Measurements from ENCODE around the gene MIS12.

MIS12 gene, protein sequence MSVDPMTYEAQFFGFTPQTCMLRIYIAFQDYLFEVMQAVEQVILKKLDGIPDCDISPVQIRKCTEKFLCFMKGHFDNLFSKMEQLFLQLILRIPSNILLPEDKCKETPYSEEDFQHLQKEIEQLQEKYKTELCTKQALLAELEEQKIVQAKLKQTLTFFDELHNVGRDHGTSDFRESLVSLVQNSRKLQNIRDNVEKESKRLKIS

DNA sequence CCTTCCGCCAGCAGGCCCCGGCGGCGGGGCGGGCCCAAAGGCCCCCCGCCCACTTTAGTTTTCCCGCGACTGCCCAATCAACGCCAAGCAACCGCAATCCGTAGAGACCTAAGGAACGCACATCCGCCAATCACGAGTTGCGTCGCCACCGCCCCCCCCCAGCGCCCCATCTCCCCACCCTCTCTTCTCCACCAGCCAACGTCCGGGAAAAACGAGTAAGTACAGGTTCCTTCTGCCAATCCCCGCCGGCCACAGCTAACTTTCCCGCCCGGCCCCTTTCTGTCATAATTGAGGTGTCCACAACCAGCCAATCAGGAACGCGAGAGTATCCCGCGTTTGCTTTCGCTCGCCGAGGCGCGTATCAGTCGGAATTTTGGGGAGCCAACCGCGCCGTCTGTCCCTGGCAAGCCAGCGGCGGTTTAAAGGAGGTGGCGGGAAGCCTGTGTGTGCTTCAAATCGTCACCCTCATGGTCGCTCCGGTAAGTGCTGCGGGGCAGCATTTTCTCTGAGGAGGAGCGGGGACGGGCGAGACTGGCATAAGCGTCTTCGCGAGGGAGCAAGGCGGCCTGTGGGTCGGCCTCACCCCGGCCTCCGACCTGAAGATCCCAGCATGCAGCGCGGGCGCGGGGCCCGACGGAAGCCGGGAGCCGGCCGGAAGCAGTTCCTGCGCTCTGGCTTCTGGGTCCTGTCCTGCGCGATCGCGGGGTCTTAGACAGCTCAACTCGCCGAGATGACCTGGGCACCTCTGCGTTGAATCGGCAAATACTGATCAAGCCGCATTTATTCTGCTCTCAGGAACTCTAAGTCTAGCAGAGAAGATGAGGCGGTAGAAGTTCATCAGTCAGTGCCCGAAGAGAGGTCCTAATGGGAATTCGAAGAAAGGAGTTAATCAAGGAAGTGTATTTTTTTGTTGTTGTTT lies at the start of gene MIS12:
Gene MIS12 (plus strand): TSS at position 361 of the 919 bp plus-strand sequence. CDS start 2,297 bp downstream, outside the sequence.
- DNase-seq, result peak; percentile 90

GRCh38 chr17:5437721-5438317 lies 48.5 kb upstream of the MIS12 start:
- no peak for DNase-seq

DNA sequence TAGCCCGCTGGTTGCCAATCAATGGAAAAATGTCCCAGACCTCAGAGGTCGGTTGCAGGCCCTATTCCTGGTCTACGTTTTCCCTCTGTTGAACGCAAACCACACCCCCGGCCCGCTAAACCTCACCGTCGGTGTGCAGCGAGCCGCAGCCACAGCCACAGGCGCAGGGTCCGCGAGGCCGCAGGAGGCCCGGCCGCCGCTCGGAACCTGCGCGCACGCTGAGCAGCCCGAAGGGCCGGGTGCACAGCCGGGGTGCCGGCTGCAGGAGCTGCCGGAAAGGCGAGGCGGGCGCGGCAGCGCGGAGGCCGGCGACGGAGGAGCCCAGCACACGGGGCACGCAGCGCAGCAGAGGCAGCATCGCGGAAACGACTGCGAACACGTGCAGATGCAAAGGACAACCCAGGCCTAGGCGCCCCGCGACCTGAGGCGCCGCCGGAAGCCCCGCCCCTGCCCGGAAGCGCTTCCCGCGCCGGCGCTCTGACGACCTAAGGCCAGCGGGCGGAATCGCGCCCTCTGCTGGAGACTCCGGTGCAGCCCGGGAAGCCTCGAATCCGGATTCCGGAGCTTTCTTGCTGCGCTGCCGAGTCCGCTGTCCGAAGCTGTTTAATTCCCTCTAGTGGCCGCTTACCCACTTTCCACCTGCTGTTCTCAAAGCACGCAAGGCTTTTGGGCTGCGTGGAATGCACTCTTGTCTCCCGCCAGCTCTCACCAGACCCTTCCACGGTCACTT lies 47.5 kb upstream of the MIS12 start, which contains the start of gene C1QBP:
Gene C1QBP (minus strand): TSS at position 440 of the 730 bp plus-strand sequence. CDS start 82 bp downstream, at position 358.
- peak; percentile 97 for DNase-seq

GRCh38 chr17:5439446-5439764 lies 47.0 kb upstream of the MIS12 start:
- DNase-seq, result no peak

DNA sequence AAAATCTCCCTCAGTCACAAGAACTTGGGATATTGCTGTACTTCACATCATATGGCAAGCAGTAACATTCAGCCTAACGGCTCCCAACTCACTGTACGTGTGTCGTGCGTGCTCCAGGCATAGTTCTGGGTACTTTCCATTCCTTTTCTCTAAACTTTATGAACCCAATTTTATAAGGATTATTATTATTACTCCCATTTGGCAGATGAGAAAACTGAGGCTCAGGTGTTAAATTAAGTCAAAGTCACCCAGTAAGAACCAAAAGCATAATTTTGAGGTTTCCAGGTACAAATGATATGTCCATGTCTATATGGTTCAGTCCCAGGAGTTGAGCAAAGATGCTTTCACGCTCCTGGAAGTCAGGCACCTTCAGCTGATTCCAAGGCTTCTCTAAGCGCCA lies 42.6 kb upstream of the MIS12 start:
- no peak for DNase-seq

DNA sequence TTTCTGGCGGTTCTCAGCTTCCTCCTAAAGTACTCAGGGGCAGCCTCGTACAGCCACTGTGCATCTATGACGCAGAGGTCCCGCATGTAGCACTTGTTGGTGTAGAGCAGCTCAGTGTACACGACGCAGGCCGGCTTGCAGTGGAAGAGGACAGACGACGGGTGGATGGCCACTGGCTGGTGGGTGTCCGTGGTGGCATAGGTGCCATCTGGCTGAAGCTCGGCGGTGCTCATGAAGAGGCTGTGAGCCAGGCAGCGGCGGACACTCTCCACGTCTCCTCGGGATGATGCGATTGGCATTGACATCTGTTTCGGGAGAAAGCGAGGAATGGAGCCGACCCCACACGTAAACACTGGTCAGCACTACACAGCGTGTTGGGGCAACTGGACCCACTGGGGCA lies 42.2 kb upstream of the MIS12 start:
- DNase-seq, result no peak

DNA sequence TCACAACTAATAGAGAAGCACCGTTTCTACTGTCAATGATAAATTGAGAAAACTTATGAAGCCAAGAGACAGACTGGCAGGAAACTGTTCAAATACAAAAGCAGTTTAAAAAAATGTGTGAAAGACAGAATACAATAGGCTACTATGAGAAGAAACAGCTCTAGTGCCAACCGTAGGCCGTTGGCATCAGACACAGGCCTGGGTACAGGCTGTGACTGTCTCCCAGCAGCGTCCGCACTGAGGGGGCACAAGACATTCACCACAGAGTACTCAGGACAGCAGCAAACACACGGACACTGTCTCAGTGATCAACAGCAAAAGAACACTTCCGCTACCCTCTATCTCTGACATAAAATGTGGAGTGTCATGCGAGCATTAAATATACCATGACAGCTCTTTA lies 39.6 kb upstream of the MIS12 start:
- DNase-seq, result no peak

GRCh38 chr17:5464717-5465507 lies 21.5 kb upstream of the MIS12 start:
- no peak for DNase-seq

DNA sequence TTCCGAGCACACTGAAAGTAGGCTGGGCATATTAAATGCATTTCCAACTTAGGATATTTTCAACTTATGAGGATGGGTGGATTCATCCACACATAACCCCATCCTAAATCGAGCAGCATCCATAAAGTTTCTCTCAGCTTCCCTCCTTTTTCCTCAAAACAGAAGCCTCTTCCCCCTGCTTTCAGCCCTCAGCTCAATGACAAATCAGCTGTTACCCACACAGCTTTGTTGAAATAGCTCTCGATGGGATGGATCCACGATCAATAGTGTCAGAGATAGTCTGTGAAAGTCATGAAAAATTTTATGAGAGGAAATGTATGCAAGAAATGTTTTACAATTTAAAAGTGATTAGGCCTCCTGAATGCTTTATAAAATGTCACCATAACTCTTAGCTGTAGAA lies 20.1 kb upstream of the MIS12 start:
- no peak for DNase-seq

GRCh38 chr17:5467416-5467815 lies 18.9 kb upstream of the MIS12 start:
- DNase-seq, result no peak

- DNase-seq, result peak; percentile 41
Measured at GRCh38 chr17:5468075-5468473, 18.3 kb upstream of the MIS12 start.

DNA sequence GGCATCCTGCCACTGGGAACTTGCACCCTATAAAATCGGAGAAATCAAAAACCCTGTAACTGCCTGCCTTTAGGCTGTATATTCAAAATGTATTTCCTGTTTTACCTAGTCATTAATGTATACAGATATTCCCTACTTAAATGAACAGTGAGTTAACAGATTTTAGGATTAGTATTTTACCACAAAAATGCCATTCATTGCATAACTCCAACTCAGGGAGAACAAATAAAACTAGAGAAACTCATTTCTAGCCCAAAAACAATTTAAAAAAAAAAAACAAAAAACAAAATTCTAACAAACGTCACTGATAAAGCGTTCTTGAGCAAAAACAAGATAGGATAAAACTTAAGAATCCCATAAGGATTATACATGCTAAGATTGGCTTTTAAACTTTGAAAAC lies 13.9 kb upstream of the MIS12 start:
- DNase-seq, result no peak

DNA sequence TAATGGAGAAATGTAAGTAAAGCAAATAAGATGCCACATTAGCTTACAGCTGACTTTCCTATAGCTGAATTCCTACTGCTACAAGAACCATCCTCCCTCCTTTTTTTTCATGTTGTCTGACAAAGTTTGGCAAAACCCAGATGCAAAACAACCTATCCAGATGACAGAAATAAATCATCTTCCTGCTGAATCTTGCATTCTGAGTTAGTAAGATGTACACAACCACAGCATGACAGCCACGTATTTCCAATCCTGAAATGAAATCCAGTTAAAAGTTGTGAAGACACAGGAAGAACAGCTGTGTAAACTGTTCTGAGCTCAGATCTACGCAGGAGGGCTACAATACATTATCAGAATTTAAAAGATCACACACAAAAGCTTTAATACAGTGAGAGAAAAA lies 12.5 kb upstream of the MIS12 start:
- no peak for DNase-seq

- DNase-seq, result no peak
Measured at GRCh38 chr17:5478992-5479391, 7.4 kb upstream of the MIS12 start.

GRCh38 chr17:5480962-5481361 lies 5.4 kb upstream of the MIS12 start:
- no peak for DNase-seq

GRCh38 chr17:5481451-5481850 lies 4.9 kb upstream of the MIS12 start:
- DNase-seq, result no peak

- no peak for DNase-seq
Measured at GRCh38 chr17:5485270-5486205, 828 bp upstream of the MIS12 start, which contains the start of gene DERL2. TSS of gene DERL2 (minus strand) at chr17:5486178. CDS start at chr17:5486161, 17 bp downstream.

DNA sequence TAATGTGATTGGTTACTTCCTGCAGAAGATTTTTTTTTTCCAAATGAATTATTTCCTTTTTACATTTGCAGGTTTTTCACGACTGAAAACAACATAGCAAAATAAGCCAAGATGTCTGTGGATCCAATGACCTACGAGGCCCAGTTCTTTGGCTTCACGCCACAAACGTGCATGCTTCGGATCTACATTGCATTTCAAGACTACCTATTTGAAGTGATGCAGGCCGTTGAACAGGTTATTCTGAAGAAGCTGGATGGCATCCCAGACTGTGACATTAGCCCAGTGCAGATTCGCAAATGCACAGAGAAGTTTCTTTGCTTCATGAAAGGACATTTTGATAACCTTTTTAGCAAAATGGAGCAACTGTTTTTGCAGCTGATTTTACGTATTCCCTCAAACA lies 2.4 kb downstream of the MIS12 start:
- no peak for DNase-seq

DNA sequence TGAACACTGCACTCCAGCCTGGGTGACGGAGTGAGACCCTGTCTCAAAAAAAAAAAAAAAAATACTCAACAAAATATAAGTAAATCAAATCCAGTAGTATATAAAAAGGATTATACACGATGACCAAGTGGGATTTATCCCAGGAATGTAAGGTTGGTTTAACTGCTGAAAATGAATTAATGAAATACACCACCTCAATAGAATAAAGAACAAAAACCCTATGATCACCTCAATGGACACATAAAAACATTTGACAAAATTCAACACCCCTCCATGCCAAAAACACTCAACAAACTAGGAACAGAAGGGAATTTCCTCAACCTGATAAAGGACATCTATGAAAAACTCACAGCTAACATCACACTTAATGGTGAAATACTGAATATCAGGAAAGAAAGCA lies 6.6 kb downstream of the MIS12 start:
- DNase-seq, result no peak

GRCh38 chr17:5499476-5500231 lies 13.3 kb downstream of the MIS12 start:
- DNase-seq, result no peak

- DNase-seq, result no peak
Measured at GRCh38 chr17:5500247-5500588, 13.9 kb downstream of the MIS12 start.

Measured in activated CD4-positive, CD25-positive, alpha-beta regulatory T cell treated with anti-CD3 and anti-CD28 coated beads, Interleukin-2, amount 50 U/mL, for 72 hours (primary cell).